Keratinocyte (primary cell): ENCODE data around the gene EBF3. TPM values are rescaled to one million over a fixed set of nuclear protein-coding genes. Genes with fewer than 3 reads are reported as not detected.

ENCODE experiments used
- DNase-seq: peaks from one replicate; pipeline ENCODE4 v3.0.0-alpha.2; 2011; ENCODE audit warnings: low read depth, missing footprints, low spot score
- FAIRE-seq: peaks from 2 replicates; lab custom pipeline; 2011; peaks lifted over from hg19 to GRCh38; lab: Jason Lieb, UNC
- H2AFZ ChIP-seq: 2 replicates; pipeline ENCODE4 v1.6.0; 2012; ENCODE audit warnings: low read length, control low read depth, inconsistent platforms; ENCODE audit not compliant: control insufficient read depth
- H3K27ac ChIP-seq: 2 replicates; pipeline ENCODE4 v1.5.1; 2011; ENCODE audit warnings: low read length; ENCODE audit not compliant: control insufficient read depth, insufficient read depth
- H3K27me3 ChIP-seq: 3 replicates; pipeline ENCODE4 v1.6.0; 2011; ENCODE audit warnings: low read length; ENCODE audit not compliant: control insufficient read depth, insufficient read depth; ENCODE audit errors: extremely low read depth
- H3K36me3 ChIP-seq, 2 experiments: 2 replicates in 1 of 2; 3 replicates in 1 of 2; pipeline ENCODE4 v1.5.1; 2011; ENCODE audit warnings: low read length in 2 of 2, mild to moderate bottlenecking in 1 of 2; ENCODE audit not compliant: control insufficient read depth in 2 of 2, insufficient read depth in 2 of 2; ENCODE audit errors: extremely low read depth in 1 of 2
- H3K4me1 ChIP-seq: 3 replicates; pipeline ENCODE4 v1.5.1; 2011; ENCODE audit warnings: low read length; ENCODE audit not compliant: control insufficient read depth, insufficient read depth; ENCODE audit errors: extremely low read depth
- H3K4me2 ChIP-seq: 3 replicates; pipeline ENCODE4 v1.6.0; 2011; ENCODE audit warnings: low read depth, low read length; ENCODE audit not compliant: control insufficient read depth, insufficient read depth; ENCODE audit errors: extremely low read depth
- H3K4me3 ChIP-seq, 3 experiments: fragments of 200-600 bp in 1 of 3; sonication (generic) in 1 of 3; 2 replicates in 2 of 3; 3 replicates in 1 of 3; pipeline ENCODE4 v1.5.1; 2011 to 2016; ENCODE audit warnings: low read length in 3 of 3, mild to moderate bottlenecking in 3 of 3, control low read depth in 2 of 3, inconsistent platforms in 1 of 3, low read depth in 1 of 3, mixed read lengths in 1 of 3, mixed run types in 1 of 3, moderate library complexity in 1 of 3; ENCODE audit not compliant: control insufficient read depth in 2 of 3, insufficient read depth in 2 of 3; ENCODE audit errors: extremely low read depth in 1 of 3
- H3K79me2 ChIP-seq: 2 replicates; pipeline ENCODE4 v1.6.0; 2012; ENCODE audit warnings: low read length; ENCODE audit not compliant: control insufficient read depth, insufficient read depth
- H3K9ac ChIP-seq: 3 replicates; pipeline ENCODE4 v1.6.0; 2011; ENCODE audit warnings: low read length; ENCODE audit not compliant: control insufficient read depth, insufficient read depth; ENCODE audit errors: extremely low read depth
- H3K9me1 ChIP-seq: 3 replicates; pipeline ENCODE4 v1.6.0; 2011; ENCODE audit warnings: low read length; ENCODE audit not compliant: control insufficient read depth, insufficient read depth; ENCODE audit errors: extremely low read depth
- H3K9me3 ChIP-seq: 2 replicates; pipeline ENCODE4 v1.5.1; 2012; ENCODE audit warnings: low read depth, low read length; ENCODE audit not compliant: control insufficient read depth
- H4K20me1 ChIP-seq: 3 replicates; pipeline ENCODE4 v1.6.0; 2011; ENCODE audit warnings: low read length; ENCODE audit not compliant: control insufficient read depth, insufficient read depth; ENCODE audit errors: extremely low read depth
- CTCF ChIP-seq, 3 experiments: IDR thresholded peaks in 1 of 3; conservative IDR thresholded peaks in 1 of 3; optimal IDR thresholded peaks in 1 of 3; 2 replicates in 2 of 3; 3 replicates in 1 of 3; pipeline versions ENCODE3 to v1.5.1; 2011; ENCODE audit warnings: low read length in 3 of 3, mild to moderate bottlenecking in 3 of 3, moderate library complexity in 2 of 3, control low read depth in 1 of 3, inconsistent platforms in 1 of 3; ENCODE audit not compliant: insufficient read depth in 2 of 3; ENCODE audit errors: extremely low read depth in 1 of 3
- EZH2 ChIP-seq: IDR thresholded peaks from one replicate; pipeline ENCODE4 v1.6.1; 2012; ENCODE audit warnings: inconsistent platforms, mild to moderate bottlenecking, low read length, moderate library complexity
- dilution Hi-C: fragments of 300-500 bp; cut with MboI; formaldehyde crosslinking; loops from one replicate; pipeline ENCODE4 v1.7.0; 2020; ENCODE audit warnings: low sequenced_read_pairs; ENCODE audit not compliant: extremely low pct_ligation_motif_present
- polyA plus RNA-seq, 5 experiments: library from polyadenylated mRNA; depleted of rRNA in 3 of 5; stranded (reverse) in 3 of 5; stranded (forward) in 1 of 5; unstranded in 1 of 5; fragments of >200 nt; gene quantifications; 1 replicate in 1 of 5; 2 replicates in 3 of 5; 3 replicates in 1 of 5; pipeline versions ENCODE4 v1.2.1 to v1.2.3, GENCODE V29; 2011 to 2012; ENCODE audit warnings: missing spikeins in 2 of 5, low read depth in 1 of 5, low replicate concordance in 1 of 5

Gene EBF3
- polyA plus RNA-seq, 1 donor (not counting 4 experiments of a cell fraction or from before 2014, with no cell fraction given): not detected

GRCh38 chr10:129935102-129935866, 28.8 kb downstream of the EBF3 start:
- H2AFZ ChIP-seq: no peak overlapping the region
- H3K79me2 ChIP-seq: no peaks in the 10 kb centered on the region
- H3K4me1 ChIP-seq: no peaks in the 10 kb centered on the region
- TF ChIP-seq CTCF (optimal IDR thresholded peaks at IDR 0.05 in 1 of 3, IDR thresholded peaks at IDR 0.05 in 1 of 3, conservative IDR thresholded peaks at IDR 0.05 in 1 of 3; ENCODE audit: extremely low read depth in 1 of 3, insufficient read depth in 2 of 3, low read length in 3 of 3) (no peak), EZH2 (no peak)
- FAIRE-seq (no peak), DNase-seq (no peak)
- no peak overlapping the region for H3K9ac ChIP-seq
- peaks cover 2% of the 10 kb centered on the region for H3K9me3 ChIP-seq
- dilution Hi-C loops: no loop called here
- no peaks in the 10 kb centered on the region for H4K20me1 ChIP-seq
- H3K36me3 ChIP-seq: no peaks in the 10 kb centered on the region
- H3K4me2 ChIP-seq: no peak overlapping the region
- H3K4me3 ChIP-seq: no peak overlapping the region
- H3K9me1 ChIP-seq: no peaks in the 10 kb centered on the region
- H3K27me3 ChIP-seq: no peaks in the 10 kb centered on the region
- H3K27ac ChIP-seq: no peak overlapping the region

DNA sequence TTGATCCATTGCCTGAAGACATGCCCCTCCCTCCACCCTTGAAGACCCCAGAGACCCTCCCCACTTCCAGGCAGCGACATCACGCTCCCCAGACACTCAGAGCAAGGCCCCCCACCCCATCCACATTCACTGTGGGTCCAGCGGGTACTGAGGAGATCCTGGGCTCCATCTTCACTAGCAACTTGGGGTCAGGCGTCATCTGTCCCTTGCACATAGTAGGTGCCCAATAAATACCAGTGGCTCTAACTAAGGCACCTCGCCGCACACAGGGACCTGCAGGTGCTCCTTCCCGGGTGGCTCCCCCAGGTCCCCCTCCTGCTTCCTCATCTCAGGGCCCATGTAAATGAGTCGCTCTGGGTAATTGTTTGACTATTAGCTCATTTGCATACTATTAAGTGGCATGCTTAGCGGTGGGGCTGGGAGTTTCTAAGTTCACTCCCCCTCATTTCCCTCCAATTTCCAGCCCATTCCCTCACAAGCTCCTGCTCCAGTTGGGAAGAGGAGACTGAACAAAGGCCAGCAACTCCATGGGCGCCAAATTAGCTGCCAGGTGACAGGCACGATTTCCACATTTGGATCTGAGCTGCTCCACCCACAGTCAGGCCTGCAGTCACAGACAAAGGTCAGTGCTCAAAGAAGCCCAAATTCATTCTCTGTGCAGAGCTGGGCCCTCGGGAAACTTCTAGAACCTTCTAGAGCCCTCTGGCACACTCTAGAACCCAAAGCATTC, 29.7 kb downstream of the EBF3 start:
- peaks cover 2% of the 10 kb centered on the region for H3K9me3 ChIP-seq
- no peaks in the 10 kb centered on the region for H3K36me3 ChIP-seq
- H3K27ac ChIP-seq: no peak overlapping the region
- no peaks in the 10 kb centered on the region for H3K4me1 ChIP-seq
- H3K9ac ChIP-seq: no peak overlapping the region
- H3K4me3 ChIP-seq: no peak overlapping the region
- TF ChIP-seq EZH2 (no peak), CTCF (optimal IDR thresholded peaks at IDR 0.05 in 1 of 3, IDR thresholded peaks at IDR 0.05 in 1 of 3, conservative IDR thresholded peaks at IDR 0.05 in 1 of 3; ENCODE audit: extremely low read depth in 1 of 3, insufficient read depth in 2 of 3, low read length in 3 of 3) (no peak)
- DNase-seq (no peak), FAIRE-seq (no peak)
- dilution Hi-C loops: no loop called here
- H3K4me2 ChIP-seq: no peak overlapping the region
- H3K27me3 ChIP-seq: no peaks in the 10 kb centered on the region
- H3K79me2 ChIP-seq: no peaks in the 10 kb centered on the region
- H2AFZ ChIP-seq: no peak overlapping the region
- no peaks in the 10 kb centered on the region for H4K20me1 ChIP-seq
- no peaks in the 10 kb centered on the region for H3K9me1 ChIP-seq
